ENCODE measurements around the gene NGFR.
"Not testable (repeated sequence)": the region's sequence is repeated elsewhere in the genome, so short reads cannot be mapped to it uniquely, and the experiment has no call there.

Gene NGFR

DNA sequence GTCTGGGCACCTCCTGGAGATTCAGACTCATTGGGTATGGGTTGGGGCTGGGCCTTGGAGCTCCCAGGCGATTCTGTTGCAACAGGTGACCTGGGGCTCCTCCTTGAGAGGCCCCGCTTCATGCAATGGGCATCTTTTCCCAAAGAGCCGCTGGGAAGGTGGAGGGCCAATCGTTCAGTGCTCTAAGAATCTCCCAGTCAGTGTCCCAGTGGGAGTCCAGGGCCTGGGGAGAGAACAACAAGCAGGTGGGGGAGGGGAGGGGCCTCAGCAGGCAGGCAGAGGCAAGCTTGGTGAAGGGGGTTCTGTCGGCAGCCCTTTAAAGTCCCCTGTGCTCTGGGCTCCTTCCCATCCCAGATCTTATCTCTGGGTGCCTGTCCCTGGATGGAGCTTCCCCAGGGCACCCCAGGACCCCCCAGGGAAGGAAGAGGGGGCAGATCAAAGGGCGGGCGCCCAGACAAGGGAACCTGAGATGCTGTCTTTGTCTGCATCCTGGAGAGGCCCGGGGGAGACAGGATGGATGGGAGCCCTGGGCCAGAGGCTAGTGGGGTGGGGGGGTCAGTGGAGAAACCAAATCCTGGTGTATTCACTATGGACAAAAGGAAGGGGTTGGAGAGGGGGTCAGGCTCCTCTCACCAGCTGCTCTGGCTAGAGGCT lies 50.0 kb downstream of the NGFR start:
- DNase-seq (ENCODE audit: low read depth in 4 of 4, low spot score in 1 of 4) = no peak

- DNase-seq (ENCODE audit: low read depth in 4 of 4, low spot score in 1 of 4) = no peak
Observed at GRCh38 chr17:49545806-49546545, 50.9 kb downstream of the NGFR start.

DNA sequence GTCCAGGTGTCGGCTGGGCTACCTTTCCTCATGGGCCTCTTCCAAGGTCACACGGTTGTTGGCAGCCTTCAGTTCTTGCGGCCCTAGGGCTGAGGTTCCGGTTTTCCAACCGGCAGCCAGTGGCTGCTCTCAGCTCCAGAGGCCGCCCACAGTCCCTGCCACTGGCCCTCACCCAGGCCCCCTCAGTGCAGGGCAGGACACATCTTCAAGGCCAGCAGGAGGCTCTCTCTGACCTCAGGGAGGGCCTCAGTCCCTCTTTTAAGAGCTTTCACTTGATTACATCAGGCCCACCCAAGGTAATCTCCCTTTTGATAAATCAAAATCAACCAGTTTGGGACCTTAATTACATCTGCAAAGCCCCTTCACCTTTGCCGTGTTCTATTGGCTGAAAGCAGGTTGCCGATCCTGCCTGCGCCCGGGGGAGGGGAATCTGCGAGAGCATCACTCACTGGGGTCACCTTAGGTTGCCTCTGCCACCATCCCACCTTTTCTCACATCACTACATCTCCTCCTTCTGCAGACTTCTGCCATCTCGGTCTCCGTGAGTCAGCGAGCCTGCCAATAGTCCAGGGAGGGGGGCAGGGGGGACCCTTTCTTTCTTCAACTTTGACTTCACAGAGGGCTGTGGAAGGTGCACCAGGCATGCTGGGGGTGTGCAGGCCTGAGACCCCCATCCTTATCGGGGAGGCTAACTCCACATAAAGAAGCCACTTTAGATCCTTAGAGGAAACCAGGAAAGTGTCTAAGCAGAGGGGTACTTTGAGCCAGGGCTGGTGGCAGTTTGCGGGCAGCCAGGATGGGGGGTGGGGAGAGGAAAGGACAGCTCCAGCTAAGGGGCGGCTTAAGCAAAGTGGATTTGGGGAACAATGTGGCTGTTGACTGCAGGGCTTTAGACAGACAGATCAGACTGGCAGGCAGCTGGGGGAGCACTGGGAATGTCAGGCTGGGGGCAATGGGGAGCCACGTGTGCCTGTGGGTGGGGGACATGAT lies 51.7 kb downstream of the NGFR start:
- no peak for DNase-seq (ENCODE audit: low read depth in 4 of 4, low spot score in 1 of 4)

- no peak for DNase-seq (ENCODE audit: low read depth in 4 of 4, low spot score in 1 of 4)
Observed at GRCh38 chr17:49547566-49547965, 52.5 kb downstream of the NGFR start.

- DNase-seq (ENCODE audit: low read depth in 4 of 4, low spot score in 1 of 4) = no peak
Observed at GRCh38 chr17:49548051-49548505, 53.0 kb downstream of the NGFR start.

DNA sequence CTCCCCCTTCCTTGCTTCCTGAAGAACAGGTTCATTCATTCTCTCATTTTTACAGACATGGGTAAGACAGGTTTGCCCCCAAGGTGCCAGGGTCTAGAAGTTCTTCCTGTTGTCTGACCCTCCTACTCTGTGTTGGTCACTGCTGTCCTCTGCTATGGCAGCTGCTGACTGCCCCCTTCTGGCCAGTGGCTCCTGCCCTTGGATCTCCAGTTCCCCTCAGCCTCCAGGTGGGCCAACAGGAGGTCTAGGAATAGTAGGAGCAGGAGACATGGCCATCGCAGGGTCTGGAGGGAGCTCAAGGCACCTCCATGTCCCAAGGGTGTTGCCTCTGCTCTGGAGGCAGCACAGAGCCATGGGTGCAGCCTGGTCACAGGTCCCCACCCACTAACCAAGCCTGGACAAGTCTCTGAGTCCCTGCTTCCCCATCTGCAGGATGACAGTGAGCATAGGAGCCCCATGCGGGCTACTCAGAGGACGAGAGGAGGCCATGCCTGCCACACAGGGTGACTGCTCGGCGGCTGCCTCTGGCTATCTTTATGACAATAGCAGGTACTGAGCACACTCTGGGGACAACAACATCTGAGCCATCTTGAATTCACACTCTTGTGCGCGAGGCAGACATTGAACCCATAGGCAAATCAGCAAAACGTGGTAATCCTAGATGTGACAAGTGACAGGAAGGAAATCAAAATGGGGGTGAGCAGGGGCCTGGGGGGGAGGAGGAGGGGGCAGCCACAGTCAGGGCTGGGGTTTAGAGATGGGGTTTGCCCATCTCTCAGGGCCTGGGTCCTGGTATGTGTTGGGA lies 53.6 kb downstream of the NGFR start:
- no peak for DNase-seq (ENCODE audit: low read depth in 4 of 4, low spot score in 1 of 4)

- DNase-seq (ENCODE audit: low read depth in 4 of 4, low spot score in 1 of 4) = no peak
Observed at GRCh38 chr17:49549311-49549605, 54.2 kb downstream of the NGFR start.

GRCh38 chr17:49549691-49550678 lies 54.9 kb downstream of the NGFR start:
- DNase-seq (ENCODE audit: low read depth in 4 of 4, low spot score in 1 of 4) = no peak

DNA sequence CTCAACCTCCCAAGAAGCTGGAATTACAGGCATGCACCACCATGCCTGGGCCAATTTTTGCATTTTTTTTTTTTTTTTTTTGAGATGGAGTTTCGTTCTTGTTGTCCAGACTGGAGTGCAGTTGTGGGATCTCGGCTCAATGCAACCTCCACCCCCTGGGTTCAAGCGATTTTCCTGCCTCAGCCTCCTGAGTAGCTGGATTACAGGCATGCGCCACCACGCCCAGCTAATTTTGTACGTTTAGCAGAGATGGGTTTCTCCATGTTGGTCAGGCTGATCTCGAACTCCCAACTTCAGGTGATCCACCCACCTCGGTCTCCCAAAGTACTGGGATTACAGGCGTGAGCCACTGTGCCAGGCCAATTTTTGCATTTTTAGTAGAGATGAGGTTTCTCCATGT lies 55.7 kb downstream of the NGFR start:
- not testable (repeated sequence) for DNase-seq (ENCODE audit: low read depth in 4 of 4, low spot score in 1 of 4)

- no peak for DNase-seq (ENCODE audit: low read depth in 4 of 4, low spot score in 1 of 4)
Observed at GRCh38 chr17:49551221-49552069, 56.4 kb downstream of the NGFR start.

GRCh38 chr17:49552070-49552751 lies 57.1 kb downstream of the NGFR start:
- no peak for DNase-seq (ENCODE audit: low read depth in 4 of 4, low spot score in 1 of 4)

DNA sequence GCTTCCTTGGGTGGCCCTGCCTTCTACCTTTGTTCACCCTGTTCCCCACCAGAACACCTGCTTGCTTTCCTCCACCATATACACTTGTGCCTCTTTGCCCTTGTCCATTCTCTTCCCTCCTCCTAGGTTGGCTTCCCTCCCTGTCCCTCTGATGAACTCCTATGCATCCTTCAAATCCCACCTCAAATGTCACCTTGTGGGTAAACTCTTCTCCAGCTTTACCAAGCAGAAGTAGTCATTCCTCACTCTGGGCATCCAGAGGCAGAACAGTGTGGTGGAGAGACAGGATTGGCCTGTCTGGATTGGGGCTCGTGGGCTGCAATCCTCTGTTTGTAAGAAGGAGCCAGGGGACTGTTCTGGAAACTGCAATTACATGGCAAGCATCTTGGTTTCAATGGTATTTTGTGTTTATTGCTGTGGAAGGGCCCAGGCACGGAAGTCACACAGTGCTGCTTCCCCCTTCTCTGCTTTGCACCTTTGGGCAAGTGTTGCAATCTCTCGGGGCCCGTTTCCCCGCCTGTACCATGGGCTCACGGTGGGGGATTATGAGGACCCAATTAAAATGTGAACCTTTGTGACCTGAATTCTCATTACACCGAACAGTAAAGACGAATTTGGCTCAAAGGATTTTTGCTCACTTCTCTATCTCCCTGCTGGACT lies 58.7 kb downstream of the NGFR start:
- DNase-seq (ENCODE audit: low read depth in 4 of 4, low spot score in 1 of 4) = no peak

GRCh38 chr17:49554694-49555494 lies 59.8 kb downstream of the NGFR start:
- no peak for DNase-seq (ENCODE audit: low read depth in 4 of 4, low spot score in 1 of 4)

DNA sequence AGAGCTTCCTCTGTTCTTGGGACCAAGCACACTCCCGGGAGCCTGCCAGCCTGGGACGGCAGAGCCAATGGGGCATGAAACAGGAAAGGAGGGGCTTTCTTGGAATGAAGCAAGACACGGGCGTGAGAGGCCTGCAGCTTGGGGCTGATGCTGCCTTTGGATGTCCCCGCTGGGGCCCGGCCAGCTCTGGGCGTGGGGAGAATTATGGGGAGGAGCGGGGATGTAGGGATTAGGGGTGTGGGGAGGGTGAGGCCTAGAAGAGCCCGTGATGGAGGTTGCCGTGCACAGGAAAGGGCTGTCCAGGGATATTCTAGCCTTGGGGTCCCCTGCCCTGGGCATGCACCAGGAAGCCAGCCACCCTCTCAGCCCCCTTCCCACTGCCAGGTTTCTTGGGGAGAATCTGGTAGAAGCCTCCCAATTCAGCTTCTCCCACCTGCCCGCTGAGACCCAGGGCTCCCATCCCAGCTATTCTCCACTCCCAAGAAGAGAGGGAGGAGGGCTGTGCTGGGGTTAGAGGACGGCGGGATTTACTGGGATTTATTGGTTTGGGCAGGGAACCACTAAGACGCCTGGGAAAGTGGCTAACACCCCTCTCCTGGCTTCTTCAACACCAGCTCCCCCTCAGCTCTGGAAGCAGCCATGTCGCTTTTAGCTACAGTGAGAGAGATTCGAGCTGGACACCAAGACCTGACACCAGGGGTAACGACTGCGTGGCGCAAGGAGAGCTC lies 60.6 kb downstream of the NGFR start:
- no peak for DNase-seq (ENCODE audit: low read depth in 4 of 4, low spot score in 1 of 4)

- DNase-seq (ENCODE audit: low read depth in 4 of 4, low spot score in 1 of 4) = peak; percentile 65 to 77 (median 74)
Observed at GRCh38 chr17:49556223-49556943, 61.3 kb downstream of the NGFR start.

Data from stimulated activated CD4-positive, alpha-beta T cell treated with anti-CD3 and anti-CD28 coated beads, Interleukin-1b, Interleukin-23, amount 100 ng/mL, for 24 hours (primary cell).